Putamen (tissue), 1 donor: Measurements from ENCODE around the gene SQSTM1.
"Not testable (repeated sequence)": the region's sequence is repeated elsewhere in the genome, so short reads cannot be mapped to it uniquely, and the experiment has no call there.

Source experiments
- DNase-seq: peaks from one replicate; pipeline ENCODE4 v3.0.0-alpha.2; 2016; ENCODE audit warnings: low spot score

SQSTM1 gene

GRCh38 chr5:179827680-179828079 lies 7.0 kb downstream of the SQSTM1 start:
- DNase-seq: no peak

- DNase-seq: no peak
These were observed 8.2 kb downstream of the SQSTM1 start for GRCh38 chr5:179828756-179829421.

DNA sequence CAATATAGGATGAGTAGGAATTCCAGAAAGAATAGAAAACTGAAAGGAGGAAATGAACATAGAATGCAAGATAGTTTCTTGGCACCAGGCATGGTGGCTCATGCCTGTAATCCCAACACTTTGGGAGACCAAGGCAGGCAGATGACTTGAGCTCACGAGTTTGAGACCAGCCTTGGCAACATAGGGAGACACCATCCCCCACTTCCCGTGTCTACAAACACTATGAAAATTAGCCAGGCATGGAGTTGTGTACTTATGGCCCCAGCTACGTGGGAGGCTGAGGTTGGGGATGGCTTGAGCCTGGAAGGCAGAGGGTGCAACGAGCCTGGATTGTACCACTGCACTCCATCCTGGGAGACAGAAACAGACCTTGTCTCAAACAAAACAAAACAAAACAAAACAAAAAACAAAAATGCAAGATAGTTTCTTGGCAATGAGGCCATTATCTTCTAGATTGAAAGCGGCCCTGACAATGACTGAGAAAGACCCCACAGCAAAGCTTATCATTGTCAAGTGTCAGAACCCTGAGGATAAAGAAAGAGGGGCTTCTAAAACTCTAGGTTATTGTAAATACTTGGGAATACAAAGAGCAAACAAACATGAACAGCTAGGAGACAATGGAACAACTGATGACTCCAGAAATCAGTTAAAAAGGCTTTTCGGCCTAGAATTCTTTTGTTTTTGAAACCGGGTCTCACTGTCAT lies 9.2 kb downstream of the SQSTM1 start:
- no peak for DNase-seq

GRCh38 chr5:179830818-179831468 lies 10.2 kb downstream of the SQSTM1 start:
- no peak for DNase-seq

- no peak for DNase-seq
These were observed 11.5 kb downstream of the SQSTM1 start for GRCh38 chr5:179832039-179832745.

DNA sequence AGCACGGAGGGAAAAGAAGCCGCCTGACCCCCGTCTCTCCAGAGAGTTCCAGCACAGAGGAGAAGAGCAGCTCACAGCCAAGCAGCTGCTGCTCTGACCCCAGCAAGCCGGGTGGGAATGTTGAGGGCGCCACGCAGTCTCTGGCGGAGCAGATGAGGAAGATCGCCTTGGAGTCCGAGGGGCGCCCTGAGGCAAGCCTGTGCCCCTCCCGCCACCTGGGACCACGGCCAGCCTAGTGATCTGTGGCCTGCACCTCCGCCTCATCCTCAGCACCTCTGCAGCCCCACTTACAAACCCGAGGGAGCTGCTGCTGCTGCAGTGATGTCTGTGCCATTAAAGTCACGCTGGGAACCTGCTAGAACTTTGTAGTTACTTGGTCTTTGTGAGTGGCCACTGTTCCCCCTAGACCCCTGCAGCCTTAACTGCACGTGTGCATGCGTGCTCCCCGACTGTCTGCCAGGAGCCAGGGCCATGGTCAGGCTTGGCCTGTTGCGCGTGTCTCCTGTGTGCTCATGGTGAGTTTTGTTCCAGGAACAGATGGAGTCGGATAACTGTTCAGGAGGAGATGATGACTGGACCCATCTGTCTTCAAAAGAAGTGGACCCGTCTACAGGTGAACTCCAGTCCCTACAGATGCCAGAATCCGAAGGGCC lies 12.5 kb downstream of the SQSTM1 start:
- no peak for DNase-seq

DNA sequence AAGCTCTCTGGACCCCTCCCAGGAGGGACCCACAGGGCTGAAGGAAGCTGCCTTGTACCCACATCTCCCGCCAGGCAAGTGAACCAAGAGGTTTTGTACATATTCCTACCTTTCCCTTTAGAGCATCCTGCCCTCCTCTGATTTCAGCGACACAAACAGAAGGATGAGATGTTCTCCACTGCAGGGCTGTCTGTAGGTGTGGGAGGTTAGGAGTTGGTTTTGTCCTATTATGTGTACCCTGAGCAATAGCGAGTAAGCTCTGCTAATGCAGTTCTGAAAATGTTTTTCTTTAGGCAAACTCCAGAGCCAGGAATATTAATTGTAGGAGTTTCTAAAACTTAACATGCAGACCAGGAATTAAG lies 13.0 kb downstream of the SQSTM1 start:
- DNase-seq: no peak

DNA sequence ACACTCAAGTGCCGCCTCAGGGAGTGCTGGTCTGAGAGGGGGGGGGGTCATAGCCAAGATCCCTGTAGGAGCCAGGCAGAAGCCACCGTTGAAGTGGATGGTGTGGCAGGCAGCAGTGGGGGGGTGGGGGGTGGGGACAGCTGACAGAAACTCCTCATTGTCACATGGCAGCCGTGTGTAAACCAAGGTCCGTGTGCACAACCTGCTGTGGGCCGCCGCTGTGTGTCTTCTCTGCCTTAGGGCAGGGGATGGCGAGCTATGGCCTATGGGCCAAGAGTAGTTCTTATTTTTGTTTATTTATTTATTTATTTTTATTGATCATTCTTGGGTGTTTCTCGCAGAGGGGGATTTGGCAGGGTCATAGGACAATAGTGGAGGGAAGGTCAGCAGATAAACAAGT lies 13.4 kb downstream of the SQSTM1 start:
- DNase-seq: no peak

DNA sequence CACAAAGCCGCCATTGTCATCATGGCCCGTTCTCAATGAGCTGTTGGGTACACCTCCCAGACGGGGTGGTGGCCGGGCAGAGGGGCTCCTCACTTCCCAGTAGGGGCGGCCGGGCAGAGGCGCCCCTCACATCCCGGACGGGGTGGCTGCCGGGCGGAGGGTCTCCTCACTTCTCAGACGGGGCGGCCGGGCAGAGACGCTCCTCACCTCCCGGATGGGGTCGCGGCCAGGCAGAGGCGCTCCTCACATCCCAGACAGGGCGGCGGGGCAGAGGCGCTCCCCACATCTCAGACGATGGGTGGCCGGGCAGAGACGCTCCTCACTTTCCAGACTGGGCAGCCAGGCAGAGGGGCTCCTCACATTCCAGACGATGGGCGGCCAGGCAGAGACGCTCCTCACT lies 14.2 kb downstream of the SQSTM1 start:
- not testable (repeated sequence) for DNase-seq

- no peak for DNase-seq
These were observed 15.7 kb downstream of the SQSTM1 start for GRCh38 chr5:179836225-179837019.

DNA sequence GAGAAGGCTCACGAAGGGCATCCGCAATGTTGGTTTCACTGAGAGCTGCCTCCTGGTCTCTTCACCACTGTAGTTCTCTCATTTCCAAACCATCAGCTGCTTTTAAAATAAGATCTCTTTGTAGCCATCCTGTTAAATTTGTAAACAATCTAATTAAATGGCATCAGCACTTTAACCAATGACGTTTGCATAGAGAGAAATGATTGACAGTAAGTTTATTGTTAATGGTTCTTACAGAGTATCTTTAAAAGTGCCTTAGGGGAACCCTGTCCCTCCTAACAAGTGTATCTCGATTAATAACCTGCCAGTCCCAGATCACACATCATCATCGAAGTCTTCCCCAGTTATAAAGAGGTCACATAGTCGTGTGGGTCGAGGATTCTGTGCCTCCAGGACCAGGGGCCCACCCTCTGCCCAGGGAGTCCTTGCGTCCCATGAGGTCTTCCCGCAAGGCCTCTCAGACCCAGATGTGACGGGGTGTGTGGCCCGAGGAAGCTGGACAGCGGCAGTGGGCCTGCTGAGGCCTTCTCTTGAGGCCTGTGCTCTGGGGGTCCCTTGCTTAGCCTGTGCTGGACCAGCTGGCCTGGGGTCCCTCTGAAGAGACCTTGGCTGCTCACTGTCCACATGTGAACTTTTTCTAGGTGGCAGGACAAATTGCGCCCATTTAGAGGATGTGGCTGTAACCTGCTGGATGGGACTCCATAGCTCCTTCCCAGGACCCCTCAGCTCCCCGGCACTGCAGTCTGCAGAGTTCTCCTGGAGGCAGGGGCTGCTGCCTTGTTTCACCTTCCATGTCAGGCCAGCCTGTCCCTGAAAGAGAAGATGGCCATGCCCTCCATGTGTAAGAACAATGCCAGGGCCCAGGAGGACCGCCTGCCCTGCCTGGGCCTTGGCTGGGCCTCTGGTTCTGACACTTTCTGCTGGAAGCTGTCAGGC lies 16.6 kb downstream of the SQSTM1 start:
- no peak for DNase-seq

DNA sequence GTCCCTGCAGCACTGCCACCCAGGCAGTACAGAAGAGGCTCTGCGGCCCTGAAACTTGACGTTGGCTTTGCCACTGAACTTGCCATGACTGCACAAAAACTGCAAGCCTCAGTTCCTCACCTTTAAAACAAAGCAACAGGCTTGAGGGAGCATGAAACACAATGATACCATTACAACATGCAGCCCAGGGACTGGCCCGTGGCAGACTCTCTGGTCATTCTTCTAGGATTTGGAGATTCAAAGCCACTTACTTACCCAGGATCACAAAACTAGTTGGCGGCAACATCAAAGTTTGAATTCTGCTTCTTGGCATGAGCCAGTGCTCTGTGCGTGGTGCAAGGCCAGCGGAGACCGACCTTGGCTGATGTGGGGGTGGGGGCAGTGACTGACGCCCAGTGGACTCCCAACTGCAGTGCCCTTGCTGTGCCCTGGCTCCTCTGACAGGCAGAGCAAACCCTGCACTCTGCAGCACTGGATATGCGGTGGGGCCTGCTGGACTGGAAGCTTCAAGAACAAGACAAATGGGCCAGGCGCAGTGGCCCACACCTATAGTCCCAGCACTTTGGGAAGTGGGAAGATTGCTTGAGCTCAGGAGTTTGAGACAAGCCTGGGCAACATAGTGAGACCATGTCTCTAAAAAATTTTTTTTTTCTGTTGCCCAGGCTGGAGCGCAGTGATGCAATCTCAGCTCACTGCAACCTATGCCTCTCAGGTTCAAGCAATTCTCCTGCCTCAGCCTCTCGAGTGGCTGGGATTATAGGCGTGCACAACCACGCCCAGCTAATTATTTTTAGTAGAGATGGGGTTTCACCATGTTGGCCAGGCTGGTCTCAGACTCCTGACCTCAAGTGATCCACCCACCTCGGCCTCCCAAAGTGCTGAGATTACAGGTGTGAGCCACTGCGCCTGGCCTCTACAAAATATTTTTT lies 18.9 kb downstream of the SQSTM1 start:
- no peak for DNase-seq

GRCh38 chr5:179840321-179840720 lies 19.6 kb downstream of the SQSTM1 start:
- DNase-seq: no peak

DNA sequence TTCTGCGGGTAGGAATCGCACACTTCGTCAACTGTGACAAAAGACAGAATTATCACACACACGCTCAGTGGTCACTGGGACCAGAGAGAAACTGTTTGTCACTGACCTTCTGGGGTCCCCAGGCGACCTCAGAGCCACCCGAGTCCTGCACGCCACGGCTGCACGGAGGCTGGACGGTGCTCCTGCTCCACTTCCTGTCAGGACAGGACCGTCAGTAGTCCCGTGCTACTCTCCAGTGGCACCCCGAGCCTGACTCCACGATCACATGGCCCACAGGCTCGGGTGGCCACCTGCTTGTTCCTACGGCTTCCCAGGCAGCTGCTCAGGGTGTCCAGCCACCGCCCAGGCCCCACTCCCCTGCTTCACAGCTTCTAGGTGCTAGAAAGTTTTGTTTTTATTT lies 20.1 kb downstream of the SQSTM1 start:
- no peak for DNase-seq

DNA sequence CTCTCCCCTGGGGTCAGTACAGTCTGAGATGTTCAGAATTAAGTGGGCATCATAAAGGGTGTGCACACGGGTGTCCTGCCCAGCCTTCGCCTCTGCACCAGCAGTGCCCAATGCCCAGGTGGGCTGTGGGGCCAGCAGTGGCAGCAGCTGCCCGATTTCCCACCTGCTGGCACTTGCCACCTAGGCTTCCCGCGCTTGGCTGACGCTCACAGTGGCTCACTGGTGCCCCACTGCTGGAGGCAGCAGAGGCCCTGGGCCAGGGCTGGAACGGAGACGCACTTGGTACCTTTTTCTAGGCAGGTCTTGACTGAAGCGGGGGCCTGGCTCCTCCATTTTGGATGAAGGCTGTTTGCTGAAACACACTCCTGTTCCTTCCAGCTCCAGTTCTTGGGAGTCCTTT lies 20.9 kb downstream of the SQSTM1 start:
- DNase-seq: no peak

GRCh38 chr5:179852993-179853547 lies 32.4 kb downstream of the SQSTM1 start:
- no peak for DNase-seq

- no peak for DNase-seq
These were observed 33.7 kb downstream of the SQSTM1 start for GRCh38 chr5:179854356-179854755.

DNA sequence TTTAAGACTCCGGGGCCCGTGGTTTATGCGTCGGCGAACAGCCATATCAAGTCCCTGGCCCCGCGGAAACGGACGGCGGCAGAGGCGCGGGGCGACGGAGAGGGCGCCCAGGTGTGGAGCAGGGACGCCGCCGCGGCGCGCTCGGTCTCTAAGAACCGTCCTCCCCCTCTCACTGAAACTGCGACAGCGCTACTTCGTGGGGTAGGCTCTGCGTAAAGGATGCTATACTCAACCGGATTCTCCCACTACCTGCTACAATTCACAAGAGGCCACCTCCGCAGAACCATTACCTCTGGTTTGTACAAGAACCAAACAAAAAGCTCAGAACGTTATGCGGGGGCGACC lies 37.5 kb downstream of the SQSTM1 start:
- DNase-seq: peak; percentile 83
